Myocyte (in vitro differentiated cells): Measurements from ENCODE around the gene BCKDK. TPM values are rescaled to one million over a fixed set of nuclear protein-coding genes. Genes with fewer than 3 reads are reported as not detected.
A peak's percentile ranks its signal among the peaks of the same experiment; 100 is the strongest.

ENCODE experiments used
- DNase-seq: peaks from one replicate; pipeline ENCODE4 v3.0.0-alpha.2; 2012; ENCODE audit warnings: low read depth
- polyA plus RNA-seq: library from polyadenylated mRNA; unstranded; fragments of >200 nt; gene quantifications from one replicate; pipeline ENCODE4 v1.2.1, GENCODE V29; 2012; ENCODE audit warnings: missing spikeins
- total RNA-seq: library from RNA; depleted of rRNA; stranded (reverse); fragments of >200 nt; gene quantifications from 2 replicates; pipeline ENCODE4 v1.2.3, GENCODE V29; 2014

BCKDK gene
- 158 and 239 TPM in 2 replicates for total RNA-seq
- polyA plus RNA-seq = 96.3 TPM

DNA sequence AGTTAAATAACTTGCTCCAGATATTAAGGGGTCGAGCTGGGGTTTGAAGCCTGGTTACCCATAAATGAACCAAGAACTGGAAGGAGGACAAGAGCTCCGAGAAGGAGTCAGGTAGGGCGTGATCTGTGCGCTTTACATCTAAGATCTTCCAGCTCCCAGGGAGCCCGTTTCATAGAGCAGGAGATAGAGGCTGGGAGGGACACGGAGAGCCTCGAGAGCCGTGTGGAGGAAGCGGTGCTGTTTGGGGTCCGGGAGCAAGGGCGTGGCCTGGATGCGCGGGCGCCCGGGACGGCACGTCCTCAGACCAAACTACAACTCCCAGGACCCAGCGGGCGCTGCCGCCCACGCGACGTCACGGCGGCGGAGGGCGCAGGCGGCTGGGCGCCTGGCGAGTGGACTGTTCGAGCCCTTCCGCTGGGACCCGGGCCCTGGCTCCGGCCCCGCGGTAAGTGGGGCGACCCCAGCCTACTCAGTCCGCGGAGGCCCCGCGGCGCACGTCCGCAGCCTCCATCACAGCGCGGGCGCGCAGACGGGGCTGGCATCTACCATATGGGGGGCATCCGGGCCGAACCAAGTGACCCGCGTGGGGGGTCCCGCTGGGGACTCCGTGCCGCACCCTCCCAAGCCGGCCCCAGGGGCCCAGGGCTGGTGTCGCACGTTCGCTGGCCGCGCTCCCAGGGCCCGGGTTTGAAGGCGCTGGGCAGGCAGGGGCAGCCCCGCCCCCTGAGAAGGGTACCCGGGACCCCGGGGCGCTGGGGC is at the start of gene BCKDK:
Gene BCKDK, plus strand, starts transcription at position 352 of the 759 bp plus-strand sequence. CDS start 838 bp downstream, outside the sequence.
- DNase-seq = peak; percentile 82

DNA sequence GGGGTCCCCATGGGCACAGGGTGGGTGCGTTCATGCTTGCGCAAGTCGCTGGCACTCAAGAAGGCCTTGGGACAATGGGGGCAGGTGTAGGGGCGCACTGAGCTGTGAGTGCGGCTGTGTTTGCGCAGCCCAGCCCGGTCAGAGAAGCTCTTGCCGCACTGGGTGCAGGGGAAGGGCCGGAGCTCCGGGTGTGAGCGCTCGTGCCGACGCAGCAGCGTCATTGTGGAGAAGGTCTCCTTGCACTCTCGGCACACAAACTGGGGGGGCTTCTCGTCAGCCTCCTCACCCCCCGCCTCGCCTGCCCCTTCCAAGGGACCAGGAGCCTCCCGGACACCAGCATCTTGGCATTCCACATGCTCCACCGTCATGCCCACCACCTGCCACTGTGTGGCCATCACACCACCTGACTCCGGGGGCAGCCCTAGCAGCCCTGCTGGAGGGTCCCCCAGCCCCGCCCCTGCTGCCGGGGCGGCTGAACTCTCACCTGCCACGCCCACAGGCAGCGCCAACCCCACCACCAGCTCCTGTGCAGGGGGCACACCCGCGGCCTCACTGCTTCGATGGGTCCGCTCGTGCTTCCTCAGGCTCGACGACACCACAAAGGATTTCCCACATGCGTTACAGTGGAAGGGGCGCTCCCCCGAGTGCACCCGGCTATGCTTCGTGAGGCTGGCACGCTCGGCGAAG is 46.9 kb upstream of the BCKDK start:
- DNase-seq = no peak

DNA sequence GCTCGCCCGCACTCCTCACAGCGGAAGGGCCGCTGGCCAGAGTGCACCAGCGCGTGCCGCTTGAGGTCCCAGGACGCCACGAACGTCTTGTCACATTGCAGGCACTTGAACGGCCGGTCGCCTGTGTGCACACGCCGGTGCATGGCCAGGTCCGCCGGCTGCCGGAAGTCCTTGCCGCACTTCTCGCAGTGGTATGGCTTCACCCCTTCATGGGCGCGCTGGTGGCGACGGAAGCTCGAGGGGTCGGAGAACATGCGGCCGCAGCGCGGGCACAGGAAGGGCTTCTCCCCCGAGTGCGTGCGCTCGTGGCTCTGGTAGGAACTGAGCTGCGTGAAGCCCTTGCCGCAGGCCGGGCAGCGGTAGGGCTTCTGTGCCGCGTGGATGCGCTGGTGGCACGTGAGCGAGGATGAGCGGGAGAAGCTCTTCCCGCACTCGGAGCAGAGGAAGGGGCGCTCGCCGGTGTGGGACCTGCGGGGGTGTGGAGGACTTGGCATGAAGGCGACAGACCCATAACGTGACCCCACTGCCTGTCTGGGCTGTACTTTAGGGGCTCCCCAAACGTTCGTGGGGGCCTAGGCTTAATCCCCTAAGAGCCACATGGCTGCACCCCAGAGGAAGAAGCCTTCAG is 46.3 kb upstream of the BCKDK start:
- DNase-seq = no peak

DNA sequence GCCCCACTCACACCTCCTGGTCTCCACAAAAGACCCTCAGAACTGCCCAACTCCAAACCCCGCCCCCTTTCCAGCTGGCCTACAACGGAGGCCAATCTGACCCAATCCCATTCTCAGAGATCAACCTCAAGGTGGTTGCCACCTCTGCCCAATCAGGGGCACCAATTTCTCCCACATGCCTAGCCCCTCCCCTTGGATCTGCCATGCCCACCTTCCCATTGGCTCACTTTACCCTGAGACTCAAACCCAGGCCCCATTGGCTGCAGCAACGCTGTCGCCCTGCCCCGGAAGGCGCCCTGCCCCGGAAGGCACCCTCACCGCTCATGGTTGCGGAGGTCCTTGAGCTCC is 44.7 kb upstream of the BCKDK start:
- DNase-seq = no peak

DNA sequence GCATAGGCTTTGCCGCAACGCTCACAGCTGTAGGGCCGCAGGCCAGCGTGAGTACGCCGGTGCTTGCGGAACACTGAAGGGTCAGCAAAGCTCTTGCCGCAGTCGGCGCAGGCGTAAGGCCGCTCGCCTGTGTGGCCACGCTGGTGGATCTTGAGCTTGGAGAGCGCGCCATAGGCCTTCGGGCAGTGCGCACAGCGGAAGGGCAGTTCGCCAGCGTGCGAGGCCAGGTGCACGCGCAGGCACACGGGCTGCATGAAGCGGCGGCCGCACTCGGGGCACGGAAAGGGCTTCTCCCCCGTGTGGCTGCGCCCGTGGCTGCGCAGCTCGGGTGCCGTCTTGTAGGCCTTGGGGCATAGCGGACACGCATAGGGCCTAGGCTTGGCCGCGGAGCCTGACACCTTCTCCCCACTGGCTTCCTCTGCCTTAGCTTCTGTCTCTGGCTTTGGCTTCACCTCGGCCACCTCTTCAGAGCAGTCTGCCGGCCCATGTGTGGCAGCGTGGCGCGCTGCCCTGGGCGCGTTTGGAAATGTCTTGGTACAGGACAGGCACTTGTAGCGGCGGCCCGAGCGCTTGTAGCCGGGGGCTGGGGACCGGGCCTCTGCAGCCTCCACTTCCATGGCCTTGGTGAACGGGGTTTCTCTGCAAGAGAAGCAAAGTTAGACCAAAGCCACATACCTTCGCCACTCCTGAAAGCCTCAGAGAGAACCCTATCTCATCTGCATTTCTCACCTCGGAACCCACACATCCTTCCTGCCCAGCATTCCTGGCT is 44.2 kb upstream of the BCKDK start:
- no peak for DNase-seq

DNA sequence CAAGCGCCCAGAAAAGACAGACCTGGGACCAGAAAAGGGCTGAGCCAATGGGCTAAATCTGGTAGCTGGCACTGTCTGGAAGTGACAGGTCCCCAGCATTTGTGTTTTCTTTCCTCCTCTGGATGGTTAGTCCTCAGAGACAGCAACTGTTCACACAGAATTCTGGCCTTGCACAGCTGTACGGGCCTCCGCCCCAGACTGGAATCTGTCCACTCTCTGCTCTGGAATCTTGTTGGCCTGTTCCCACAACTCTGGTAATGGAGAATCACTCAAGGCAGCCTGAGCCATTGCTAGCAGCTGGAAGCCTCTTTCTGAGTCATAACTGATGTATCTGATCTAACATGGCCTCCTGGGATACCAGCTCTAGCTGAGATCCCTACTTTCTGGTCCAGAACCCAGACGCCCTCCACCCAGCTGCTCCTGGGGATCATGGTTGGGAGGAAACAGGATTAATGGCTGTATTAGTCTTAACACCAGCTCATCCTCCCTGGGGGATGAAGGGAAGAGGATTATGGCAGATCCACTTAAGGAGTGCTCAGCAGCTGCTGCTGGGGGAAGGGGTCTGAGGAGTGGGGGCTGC is 43.2 kb upstream of the BCKDK start:
- DNase-seq = peak; percentile 100

DNA sequence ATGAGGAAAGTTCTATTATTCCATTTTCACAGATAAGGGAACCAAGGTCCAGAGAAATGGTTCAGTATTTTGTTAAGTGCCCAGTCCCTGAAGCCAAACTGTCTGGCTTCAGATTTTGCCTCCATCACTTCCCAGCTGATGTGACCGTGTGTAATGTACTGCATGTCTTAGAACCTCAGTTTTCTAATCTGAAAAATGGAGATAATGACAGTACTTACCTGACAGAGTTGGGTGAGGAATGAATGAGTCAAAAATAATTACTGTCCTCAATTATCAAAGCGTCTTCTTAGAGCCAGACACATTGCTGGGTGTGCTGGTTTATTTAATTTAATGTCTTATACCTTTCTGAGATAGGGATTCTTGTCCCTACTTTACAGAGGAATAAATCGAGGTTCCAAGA is 40.8 kb upstream of the BCKDK start:
- DNase-seq = no peak

DNA sequence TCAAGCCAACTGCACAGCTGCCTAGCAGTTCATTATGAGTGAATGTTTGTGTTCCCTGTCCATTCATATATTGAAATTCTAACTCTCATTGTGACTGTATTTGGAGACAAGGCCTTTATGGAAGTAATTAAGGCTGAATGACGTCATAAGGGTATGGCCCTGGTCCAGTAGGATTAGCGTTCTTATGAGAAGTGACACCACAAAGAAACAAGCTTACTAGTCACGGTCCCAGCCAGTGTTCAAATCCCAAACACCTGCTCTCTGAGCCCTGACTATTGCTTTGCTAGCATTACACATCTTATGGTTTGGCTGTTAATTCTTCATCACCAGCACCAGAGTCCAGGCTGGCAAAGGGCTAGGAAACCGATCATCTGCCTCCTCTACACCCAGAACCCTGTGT is 36.3 kb upstream of the BCKDK start:
- DNase-seq = peak; percentile 98

DNA sequence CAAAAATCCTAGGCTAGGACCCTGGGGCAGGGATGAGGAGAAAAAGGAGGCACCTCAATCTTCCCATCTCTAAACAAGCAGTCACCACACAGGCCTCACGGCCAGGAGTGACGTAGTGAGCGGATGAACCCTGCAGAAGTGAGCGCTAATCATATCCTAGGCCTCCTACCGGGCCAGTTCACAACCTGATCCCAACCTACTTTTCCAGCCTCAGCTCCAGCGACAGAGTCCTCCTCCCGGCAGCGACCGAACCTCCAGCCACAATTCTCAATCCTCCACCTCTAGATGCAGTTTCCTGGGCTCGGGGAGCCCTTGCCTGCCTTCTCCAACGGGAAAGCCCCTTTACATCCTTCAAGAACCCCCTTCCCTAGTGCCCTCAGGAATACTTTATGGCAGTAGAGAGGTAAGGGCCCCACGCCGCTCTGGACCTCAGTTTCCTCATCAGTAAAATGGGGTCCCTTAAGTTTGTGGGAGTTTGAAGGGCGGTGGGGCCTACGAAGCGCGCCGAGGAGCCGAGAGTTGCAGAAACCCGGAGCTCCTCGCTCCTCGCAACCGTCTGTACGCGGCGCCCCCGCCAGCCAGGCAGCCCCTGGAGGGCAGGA is 35.5 kb upstream of the BCKDK start:
- peak; percentile 66 for DNase-seq

DNA sequence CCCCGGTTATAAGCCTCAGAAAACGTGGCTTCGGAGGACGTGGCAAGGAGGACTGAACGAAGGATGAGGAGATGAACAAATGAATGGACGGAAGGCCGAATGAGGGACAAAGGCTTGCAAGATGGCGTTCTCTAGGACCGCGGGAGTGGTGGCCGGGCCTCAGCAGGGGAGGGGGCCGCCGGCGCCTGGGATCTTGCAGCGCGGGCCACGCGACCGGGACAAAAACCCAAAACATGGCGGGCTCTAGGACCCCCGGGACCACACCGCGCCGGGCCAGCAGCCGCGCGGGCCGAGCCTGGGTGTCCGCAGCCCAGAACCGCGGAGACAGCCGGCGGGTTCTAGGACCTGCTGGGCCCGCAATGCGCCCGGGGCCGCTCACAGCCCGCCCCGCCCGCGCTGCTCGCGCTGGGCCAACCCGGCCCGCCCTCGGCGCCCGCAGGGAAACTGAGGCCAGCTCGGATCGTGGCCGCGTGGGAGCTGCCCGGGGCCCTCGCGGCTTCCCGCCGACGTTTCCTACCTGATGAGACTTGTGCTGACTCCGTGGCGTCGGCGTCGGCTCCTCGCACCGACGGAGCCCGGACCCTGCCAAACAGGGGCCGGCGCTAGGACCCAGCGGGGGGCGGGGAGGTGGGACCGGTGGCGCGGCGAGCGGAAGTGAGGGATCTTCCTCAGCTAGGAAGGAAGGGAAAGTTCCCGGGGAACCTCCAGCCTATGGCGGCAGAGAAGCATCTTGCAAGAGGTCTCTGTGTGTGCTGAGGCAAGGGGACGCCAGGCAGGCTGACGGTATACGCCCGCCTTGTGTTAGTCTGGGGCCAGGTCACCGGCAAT is 34.8 kb upstream of the BCKDK start:
- DNase-seq = peak; percentile 93

DNA sequence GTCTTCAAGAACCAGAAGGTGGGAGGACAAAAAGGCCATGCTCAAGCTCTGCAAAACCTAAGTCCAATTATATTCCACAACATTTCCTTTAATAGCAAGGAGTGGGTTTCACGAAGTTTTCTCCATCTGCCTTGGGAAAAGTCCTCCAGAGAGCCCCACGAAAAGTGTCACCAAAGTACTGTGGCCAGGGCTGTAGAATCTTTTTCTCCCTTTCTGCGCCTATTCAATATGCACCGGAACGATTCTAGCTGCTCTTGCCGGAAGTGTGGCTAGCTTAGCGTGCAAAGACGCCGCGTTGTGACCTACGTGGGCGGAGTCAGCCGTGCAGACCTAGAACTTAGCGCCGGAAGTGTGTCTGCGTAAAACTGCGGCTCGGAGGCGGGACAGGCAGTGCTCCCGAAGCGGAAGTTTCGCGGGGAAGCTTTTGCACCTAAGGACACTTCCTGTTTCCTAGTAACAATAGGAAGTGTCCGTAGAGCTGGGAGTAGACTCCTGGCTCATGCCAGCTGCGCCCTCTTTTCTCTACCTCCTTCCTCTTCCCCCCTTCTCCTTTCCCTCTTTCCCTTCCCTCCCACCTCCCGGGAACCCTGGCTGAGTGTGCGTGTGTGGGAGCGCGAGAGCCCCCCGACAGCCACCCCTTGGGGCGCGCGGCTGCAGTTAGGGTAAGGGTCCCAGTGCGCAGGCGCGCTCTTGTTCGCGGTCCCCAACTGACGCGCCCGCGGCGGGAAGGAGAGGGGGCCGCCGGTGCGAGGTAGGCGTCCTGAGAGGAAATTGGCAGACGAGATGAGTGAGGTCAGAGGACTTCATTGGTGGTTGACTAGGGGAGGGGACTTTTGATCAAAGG is 34.0 kb upstream of the BCKDK start, which contains the start of the genes ZNF646 and ZNF668:
Gene ZNF646, plus strand, starts transcription at position 453 of the 844 bp plus-strand sequence. CDS start 1,903 bp downstream, outside the sequence.
Gene ZNF668, minus strand, starts transcription at position 271 of the 844 bp plus-strand sequence. CDS start 9,781 bp downstream, outside the sequence.
- DNase-seq = peak; percentile 99

DNA sequence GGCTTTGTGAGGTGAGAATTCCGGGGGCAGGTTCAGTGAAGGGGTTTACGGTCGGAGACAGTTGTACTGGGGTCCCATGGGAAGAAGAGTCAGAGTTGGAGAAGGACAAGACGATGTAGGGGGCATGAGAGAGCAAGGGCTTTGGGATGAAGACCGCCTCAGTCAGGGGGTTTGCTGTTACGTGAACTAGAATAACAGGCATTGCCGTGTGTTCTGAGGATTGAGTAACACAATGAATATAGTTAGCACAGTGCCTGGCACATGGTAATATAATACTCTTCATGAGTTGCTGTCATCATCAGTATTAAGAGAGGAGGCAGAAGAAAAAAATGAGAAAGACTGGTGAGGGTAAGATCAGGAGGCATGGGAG is 33.4 kb upstream of the BCKDK start:
- no peak for DNase-seq

DNA sequence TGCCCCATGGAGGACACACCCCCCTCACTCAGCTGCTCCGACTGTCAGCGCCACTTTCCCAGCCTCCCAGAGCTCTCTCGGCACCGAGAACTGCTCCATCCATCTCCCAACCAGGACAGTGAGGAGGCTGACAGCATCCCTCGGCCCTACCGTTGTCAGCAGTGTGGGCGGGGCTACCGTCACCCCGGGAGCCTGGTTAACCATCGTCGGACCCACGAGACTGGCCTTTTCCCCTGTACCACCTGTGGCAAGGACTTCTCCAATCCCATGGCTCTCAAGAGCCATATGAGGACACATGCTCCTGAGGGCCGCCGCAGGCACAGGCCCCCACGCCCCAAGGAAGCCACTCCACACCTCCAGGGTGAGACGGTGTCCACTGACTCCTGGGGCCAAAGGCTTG is 31.9 kb upstream of the BCKDK start:
- no peak for DNase-seq

DNA sequence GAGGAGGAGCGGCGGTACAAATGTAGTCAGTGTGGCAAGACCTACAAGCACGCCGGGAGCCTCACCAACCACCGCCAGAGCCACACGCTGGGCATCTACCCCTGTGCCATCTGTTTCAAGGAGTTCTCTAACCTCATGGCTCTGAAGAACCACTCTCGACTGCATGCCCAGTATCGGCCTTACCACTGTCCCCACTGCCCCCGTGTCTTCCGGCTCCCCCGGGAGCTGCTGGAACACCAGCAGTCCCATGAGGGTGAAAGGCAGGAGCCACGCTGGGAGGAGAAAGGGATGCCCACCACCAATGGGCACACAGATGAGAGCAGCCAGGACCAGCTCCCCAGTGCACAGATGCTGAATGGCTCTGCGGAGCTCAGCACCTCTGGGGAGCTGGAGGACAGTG is 31.2 kb upstream of the BCKDK start:
- no peak for DNase-seq

DNA sequence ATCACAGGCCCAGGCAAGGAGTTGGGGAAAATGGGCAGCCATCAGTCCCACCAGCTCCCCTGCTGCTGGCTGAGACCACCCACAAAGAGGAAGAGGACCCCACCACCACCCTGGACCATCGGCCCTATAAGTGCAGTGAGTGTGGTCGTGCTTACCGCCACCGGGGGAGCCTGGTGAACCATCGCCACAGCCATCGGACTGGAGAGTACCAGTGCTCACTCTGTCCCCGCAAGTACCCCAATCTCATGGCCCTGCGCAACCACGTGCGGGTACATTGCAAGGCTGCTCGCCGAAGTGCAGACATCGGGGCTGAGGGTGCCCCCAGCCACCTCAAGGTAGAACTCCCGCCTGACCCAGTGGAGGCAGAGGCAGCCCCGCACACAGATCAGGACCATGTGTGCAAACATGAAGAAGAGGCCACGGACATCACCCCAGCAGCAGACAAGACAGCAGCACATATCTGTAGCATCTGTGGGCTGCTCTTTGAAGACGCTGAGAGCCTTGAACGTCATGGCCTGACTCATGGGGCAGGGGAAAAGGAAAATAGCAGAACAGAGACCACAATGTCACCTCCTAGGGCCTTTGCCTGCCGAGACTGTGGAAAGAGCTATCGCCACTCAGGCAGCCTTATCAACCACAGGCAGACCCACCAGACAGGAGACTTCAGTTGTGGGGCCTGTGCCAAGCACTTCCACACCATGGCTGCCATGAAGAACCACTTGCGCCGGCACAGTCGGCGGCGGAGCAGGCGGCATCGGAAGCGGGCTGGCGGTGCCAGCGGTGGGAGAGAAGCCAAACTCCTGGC is 30.4 kb upstream of the BCKDK start:
- DNase-seq = no peak

DNA sequence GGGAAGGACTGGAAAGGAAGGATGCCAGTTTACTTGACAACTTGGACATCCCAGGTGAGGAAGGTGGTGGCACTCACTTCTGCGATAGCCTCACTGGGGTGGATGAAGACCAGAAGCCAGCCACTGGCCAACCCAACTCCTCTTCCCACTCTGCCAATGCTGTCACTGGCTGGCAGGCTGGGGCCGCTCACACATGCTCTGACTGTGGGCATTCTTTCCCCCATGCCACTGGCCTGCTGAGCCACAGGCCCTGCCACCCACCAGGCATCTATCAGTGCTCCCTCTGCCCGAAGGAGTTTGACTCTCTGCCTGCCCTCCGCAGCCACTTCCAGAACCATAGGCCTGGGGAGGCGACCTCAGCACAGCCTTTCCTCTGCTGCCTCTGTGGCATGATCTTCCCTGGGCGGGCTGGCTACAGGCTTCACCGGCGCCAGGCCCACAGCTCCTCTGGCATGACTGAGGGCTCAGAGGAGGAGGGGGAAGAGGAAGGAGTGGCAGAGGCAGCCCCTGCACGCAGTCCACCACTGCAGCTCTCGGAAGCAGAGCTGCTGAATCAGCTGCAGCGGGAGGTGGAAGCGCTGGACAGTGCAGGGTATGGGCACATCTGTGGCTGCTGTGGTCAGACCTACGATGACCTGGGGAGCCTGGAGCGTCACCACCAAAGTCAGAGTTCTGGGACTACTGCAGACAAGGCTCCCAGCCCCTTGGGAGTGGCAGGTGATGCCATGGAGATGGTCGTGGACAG is 29.4 kb upstream of the BCKDK start:
- DNase-seq = no peak

DNA sequence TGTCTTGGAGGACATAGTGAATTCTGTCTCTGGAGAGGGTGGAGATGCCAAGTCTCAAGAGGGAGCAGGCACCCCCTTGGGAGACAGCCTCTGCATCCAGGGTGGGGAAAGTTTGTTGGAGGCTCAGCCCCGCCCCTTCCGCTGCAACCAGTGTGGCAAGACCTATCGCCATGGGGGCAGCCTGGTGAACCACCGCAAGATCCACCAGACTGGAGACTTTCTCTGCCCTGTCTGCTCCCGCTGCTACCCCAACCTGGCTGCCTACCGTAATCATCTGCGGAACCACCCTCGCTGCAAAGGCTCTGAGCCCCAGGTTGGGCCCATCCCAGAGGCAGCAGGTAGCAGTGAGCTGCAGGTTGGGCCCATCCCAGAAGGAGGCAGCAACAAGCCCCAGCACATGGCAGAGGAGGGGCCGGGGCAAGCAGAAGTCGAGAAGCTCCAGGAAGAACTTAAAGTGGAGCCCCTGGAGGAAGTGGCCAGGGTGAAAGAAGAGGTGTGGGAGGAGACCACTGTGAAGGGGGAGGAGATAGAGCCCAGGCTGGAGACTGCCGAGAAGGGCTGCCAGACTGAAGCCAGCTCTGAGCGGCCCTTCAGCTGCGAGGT is 28.7 kb upstream of the BCKDK start:
- DNase-seq = no peak
